Hepatocyte (in vitro differentiated cells): ENCODE measurements around the gene PIGV. TPM values are rescaled to one million over a fixed set of nuclear protein-coding genes. Genes with fewer than 3 reads are reported as not detected.

Experiments
- DNase-seq: peaks from one replicate; pipeline ENCODE4 v3.0.0-alpha.2; 2016; ENCODE audit warnings: low spot score
- H2AFZ ChIP-seq: fragments of 200-600 bp; sonication (generic); 2 replicates; pipeline ENCODE4 v1.6.0; 2016; ENCODE audit warnings: antibody characterized with exemption, mild to moderate bottlenecking
- H3K27ac ChIP-seq: fragments of 200-600 bp; sonication (generic); 2 replicates; pipeline ENCODE4 v1.5.1; 2016; ENCODE audit warnings: mild to moderate bottlenecking
- H3K27me3 ChIP-seq: fragments of 200-600 bp; sonication (generic); 2 replicates; pipeline ENCODE4 v1.6.1; 2016
- H3K36me3 ChIP-seq: fragments of 200-600 bp; sonication (generic); replicated peaks from 2 replicates; pipeline ENCODE4 v1.5.1; 2016; ENCODE audit warnings: low read depth; ENCODE audit not compliant: insufficient read depth
- H3K4me1 ChIP-seq: fragments of 200-600 bp; sonication (generic); 2 replicates; pipeline ENCODE4 v1.5.1; 2016; ENCODE audit warnings: mild to moderate bottlenecking, moderate library complexity; ENCODE audit not compliant: insufficient read depth
- H3K4me2 ChIP-seq: fragments of 200-600 bp; sonication (generic); 2 replicates; pipeline ENCODE4 v1.6.0; 2016
- H3K4me3 ChIP-seq: fragments of 200-600 bp; sonication (generic); 2 replicates; pipeline ENCODE4 v1.5.1; 2016; ENCODE audit warnings: mild to moderate bottlenecking
- H3K79me2 ChIP-seq: fragments of 200-600 bp; sonication (generic); 2 replicates; pipeline ENCODE4 v1.6.0; 2017; ENCODE audit warnings: mild to moderate bottlenecking
- H3K9me2 ChIP-seq: fragments of 200-600 bp; sonication (generic); replicated peaks from 2 replicates; pipeline ENCODE4 v1.6.0; 2017; ENCODE audit warnings: mild to moderate bottlenecking; ENCODE audit not compliant: insufficient read depth
- H3K9me3 ChIP-seq: fragments of 200-600 bp; sonication (generic); 2 replicates; pipeline ENCODE4 v1.5.1; 2016; ENCODE audit warnings: low read depth, mild to moderate bottlenecking
- H4K20me1 ChIP-seq: fragments of 200-600 bp; sonication (generic); 2 replicates; pipeline ENCODE4 v1.6.0; 2016; ENCODE audit warnings: mild to moderate bottlenecking; ENCODE audit not compliant: insufficient read depth, poor library complexity, severe bottlenecking
- CTCF ChIP-seq: fragments of 200-600 bp; sonication (generic); IDR thresholded peaks from 2 replicates; pipeline ENCODE4 v1.5.1; 2016; ENCODE audit warnings: antibody characterized with exemption, mild to moderate bottlenecking; ENCODE audit not compliant: poor library complexity
- EZH2 ChIP-seq: fragments of 200-600 bp; sonication (generic); IDR thresholded peaks from 2 replicates; pipeline ENCODE4 v1.6.1; 2016; ENCODE audit warnings: antibody characterized with exemption, mild to moderate bottlenecking, borderline replicate concordance
- EZH2phosphoT487 ChIP-seq: fragments of 200-600 bp; sonication (generic); IDR thresholded peaks from one replicate; pipeline ENCODE4 v1.6.1; 2018; ENCODE audit warnings: antibody characterized with exemption, mild to moderate bottlenecking, low read depth, moderate library complexity; ENCODE audit not compliant: unreplicated experiment, severe bottlenecking
- WGBS: methylation state at CpG from one replicate; pipeline ENCODE4 v1.1.6; 2016; ENCODE audit warnings: low lambda C conversion rate; ENCODE audit errors: missing lambda C conversion rate; 5-methylcytosine and 5-hydroxymethylcytosine counted together
- polyA plus RNA-seq: library from polyadenylated mRNA; unstranded; fragments of >200 nt; fragmentation: Nextera tagmentation; extraction: Ambion mirVana; gene quantifications from 2 replicates; pipeline ENCODE4 v1.2.1, GENCODE V29; 2016
- total RNA-seq: library from RNA; depleted of rRNA; stranded (reverse); fragments of >200 nt; gene quantifications from 2 replicates; pipeline ENCODE4 v1.2.3, GENCODE V29; 2014

Gene PIGV
- total and polyA plus RNA-seq, 2 experiments from 2014 or later: 21.2 to 22.0 TPM

GRCh38 chr1:26780344-26780957 is 7.3 kb upstream of the PIGV start:
- no peaks in the 10 kb centered on the region for H3K27me3 ChIP-seq
- no peaks in the 10 kb centered on the region for H3K36me3 ChIP-seq

GRCh38 chr1:26781206-26781825 is 6.4 kb upstream of the PIGV start:
- no peak overlapping the region for H3K4me2 ChIP-seq
- H3K27ac ChIP-seq: no peak overlapping the region
- no peaks in the 10 kb centered on the region for H3K36me3 ChIP-seq
- H3K4me3 ChIP-seq: no peak overlapping the region
- H3K9me3 ChIP-seq: no peaks in the 10 kb centered on the region
- peaks cover 7% of the 10 kb centered on the region for H4K20me1 ChIP-seq
- no peak overlapping the region for H2AFZ ChIP-seq
- 83% methylated on average over 11 of the region's 11 CpGs for WGBS
- TF ChIP-seq EZH2: no peak
- no peak for TF ChIP-seq EZH2phosphoT487
- no peak for TF ChIP-seq CTCF
- peaks cover 25% of the 10 kb centered on the region for H3K4me1 ChIP-seq
- H3K79me2 ChIP-seq: peaks cover 51% of the 10 kb centered on the region
- no peaks in the 10 kb centered on the region for H3K27me3 ChIP-seq
- no peak for DNase-seq
- H3K9me2 ChIP-seq: no peaks in the 10 kb centered on the region

More at GRCh38 chr1:26780344-26780957, 7.3 kb upstream of the PIGV start:
- no peaks in the 10 kb centered on the region for H3K9me3 ChIP-seq
- H2AFZ ChIP-seq: no peak overlapping the region
- H4K20me1 ChIP-seq: peaks cover 7% of the 10 kb centered on the region
- H3K4me1 ChIP-seq: peaks cover 16% of the 10 kb centered on the region
- no peak overlapping the region for H3K4me2 ChIP-seq
- H3K9me2 ChIP-seq: no peaks in the 10 kb centered on the region
- TF ChIP-seq EZH2 (no peak), CTCF (no peak), EZH2phosphoT487 (no peak)
- no peak overlapping the region for H3K4me3 ChIP-seq
- no peak for DNase-seq
- WGBS: 93% methylated on average over 21 of the region's 21 CpGs
- H3K79me2 ChIP-seq: peaks cover 51% of the 10 kb centered on the region
- no peak overlapping the region for H3K27ac ChIP-seq

GRCh38 chr1:26782521-26783212 is 5.1 kb upstream of the PIGV start:
- no peak for DNase-seq
- Histone ChIP-seq H3K4me2 (no peak overlapping the region), H2AFZ (no peak overlapping the region), H3K4me3 (no peak overlapping the region), H3K9me3 (no peaks in the 10 kb centered on the region), H4K20me1 (peaks cover 7% of the 10 kb centered on the region), H3K36me3 (no peaks in the 10 kb centered on the region), H3K79me2 (peaks cover 38% of the 10 kb centered on the region), H3K4me1 (peaks cover 35% of the 10 kb centered on the region), H3K27ac (peak overlapping the region; percentile 43), H3K27me3 (no peaks in the 10 kb centered on the region), H3K9me2 (no peaks in the 10 kb centered on the region)
- WGBS: 74% methylated on average over 3 of the region's 3 CpGs
- TF ChIP-seq EZH2 (no peak), EZH2phosphoT487 (no peak), CTCF (no peak)
